Measurements from ENCODE around the gene GRN.

DNA sequence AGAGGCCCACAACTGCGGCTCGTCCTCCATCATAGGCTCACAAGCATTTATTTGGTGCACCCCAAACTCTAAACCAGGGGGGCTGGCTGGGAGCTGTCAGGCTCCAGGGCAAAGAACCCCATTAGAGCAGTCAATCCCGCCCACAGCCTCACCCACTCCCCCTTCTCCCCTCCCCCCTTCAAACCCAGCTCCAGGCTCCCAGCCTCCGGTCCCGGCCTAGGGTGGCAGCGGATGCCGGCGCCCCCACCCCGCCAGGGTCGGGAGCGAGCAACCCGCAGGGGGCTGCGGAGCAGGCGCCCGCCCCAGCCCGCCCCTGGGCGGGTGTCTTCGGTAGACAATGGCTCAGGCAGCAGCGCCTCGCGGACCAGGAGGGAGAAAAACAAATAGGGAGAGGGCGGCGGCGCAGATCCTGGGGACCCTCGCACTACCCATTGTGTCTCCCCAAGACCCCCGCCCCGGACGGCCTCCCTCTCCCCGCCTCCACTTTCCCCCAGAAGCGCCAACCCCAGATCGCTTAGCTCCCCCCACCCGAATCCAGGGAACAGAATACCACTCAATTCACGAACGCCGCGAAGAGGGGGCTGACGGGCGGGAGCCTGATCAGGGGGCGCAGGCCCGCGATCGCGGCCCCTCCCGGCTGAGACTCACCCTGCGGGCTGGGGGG, 18.0 kb downstream of the GRN start:
- TF ChIP-seq EGR1 (IDR thresholded peaks at IDR 0.05) (no peak), TAF1 (IDR thresholded peaks at IDR 0.05; ENCODE audit: low read depth) (no peak)
